ENCODE results near the gene KCNAB2. TPM values are rescaled to one million over a fixed set of nuclear protein-coding genes. Genes with fewer than 3 reads are reported as not detected.
A peak's percentile ranks its signal among the peaks of the same experiment; 100 is the strongest.

KCNAB2 gene
- polyA plus RNA-seq, 1 of the 3 experiments (the other 2 are of a cell fraction), result 7.6 TPM

- no peak for TF ChIP-seq MXI1 (IDR thresholded peaks at IDR 0.05; ENCODE audit: low read depth, low read length)
- TF ChIP-seq, protein P1, sequence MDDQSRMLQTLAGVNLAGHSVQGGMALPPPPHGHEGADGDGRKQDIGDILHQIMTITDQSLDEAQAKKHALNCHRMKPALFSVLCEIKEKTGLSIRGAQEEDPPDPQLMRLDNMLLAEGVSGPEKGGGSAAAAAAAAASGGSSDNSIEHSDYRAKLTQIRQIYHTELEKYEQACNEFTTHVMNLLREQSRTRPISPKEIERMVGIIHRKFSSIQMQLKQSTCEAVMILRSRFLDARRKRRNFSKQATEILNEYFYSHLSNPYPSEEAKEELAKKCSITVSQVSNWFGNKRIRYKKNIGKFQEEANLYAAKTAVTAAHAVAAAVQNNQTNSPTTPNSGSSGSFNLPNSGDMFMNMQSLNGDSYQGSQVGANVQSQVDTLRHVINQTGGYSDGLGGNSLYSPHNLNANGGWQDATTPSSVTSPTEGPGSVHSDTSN (IDR thresholded peaks at IDR 0.05), result no peak
- TF ChIP-seq MEF2A (IDR thresholded peaks at IDR 0.05; ENCODE audit: borderline replicate concordance, low read depth), result no peak
- TF ChIP-seq TAF1 (IDR thresholded peaks at IDR 0.05; ENCODE audit: borderline replicate concordance, low read depth, low read length), result no peak
These were observed 12.6 kb upstream of the KCNAB2 start (continued) for GRCh38 chr1:6033124-6033523.

- no peaks in the 10 kb centered on the region for H3K9me3 ChIP-seq
- H3K27me3 ChIP-seq (ENCODE audit: insufficient read depth), result no peaks in the 10 kb centered on the region
- no peaks in the 10 kb centered on the region for H3K36me3 ChIP-seq (replicated peaks in 1 of 2; ENCODE audit: control insufficient read depth in 1 of 2, insufficient read depth in 2 of 2, low read length in 1 of 2)
- H3K27ac ChIP-seq (ENCODE audit: low read depth in 2 of 2, low read length in 1 of 2), result peak overlapping the region in 1 of 2 experiments; percentile 39; a peak in 1 of 4 replicates
- no peak overlapping the region for H3K9ac ChIP-seq
- 3% methylated on average over 5 of the region's 21 CpGs for WGBS (ENCODE audit: low lambda C conversion rate)
- POLR2A ChIA-PET, result interaction anchor here (0.7 to 1.4 kb wide), 7 partner anchors 9 to 212 kb away, joined by 3 to 6 read pairs (median 3); partner anchors contain the start of gene KCNAB2
- H3K79me2 ChIP-seq (ENCODE audit: insufficient read depth), result no peaks in the 10 kb centered on the region
- TF ChIP-seq RFX5 (IDR thresholded peaks at IDR 0.05; ENCODE audit: low read length) (peak; percentile 87), MAX (IDR thresholded peaks at IDR 0.05; ENCODE audit: low read depth) (peak; percentile 28; the same call in 1 of the 2 replicates), TEAD4 (IDR thresholded peaks at IDR 0.05; ENCODE audit: borderline replicate concordance, insufficient read depth) (no peak), FOXJ3 (CRISPR knock-in tag; IDR thresholded peaks at IDR 0.05) (no peak), FOXM1 (IDR thresholded peaks at IDR 0.05; ENCODE audit: low read depth) (no peak), GABPA (IDR thresholded peaks at IDR 0.05; ENCODE audit: low read depth) (no peak), RCOR1 (IDR thresholded peaks at IDR 0.05; ENCODE audit: low read length) (0 out of 2 replicates have a peak, but pooled peaks have one; percentile 37), ZBTB33 (IDR thresholded peaks at IDR 0.05; ENCODE audit: borderline replicate concordance, low read depth) (no peak), FOSL2 (IDR thresholded peaks at IDR 0.05; ENCODE audit: borderline replicate concordance, low read depth) (no peak), RAD21 (IDR thresholded peaks at IDR 0.05; ENCODE audit: low read length) (peak; percentile 50), POLR2AphosphoS5 (IDR thresholded peaks at IDR 0.05; ENCODE audit: low read depth, low read length) (no peak), TCF12 (IDR thresholded peaks at IDR 0.05) (no peak), MXI1 (IDR thresholded peaks at IDR 0.05; ENCODE audit: low read depth, low read length) (peak; percentile 84), CHD2 (IDR thresholded peaks at IDR 0.05; ENCODE audit: low read length, partially characterized antibody) (no peak), EP300 (IDR thresholded peaks at IDR 0.05; ENCODE audit: borderline replicate concordance in 1 of 2, low read depth in 1 of 2, low read length in 1 of 2) (no peak), CTCF (IDR thresholded peaks at IDR 0.05) (peak; percentile 63), SIN3A (IDR thresholded peaks at IDR 0.05; ENCODE audit: borderline replicate concordance, low read depth, low read length) (no peak)
- TF ChIP-seq, protein P1 (IDR thresholded peaks at IDR 0.05), result no peak
- H3K4me2 ChIP-seq, result peak overlapping the region; percentile 68
- H3K4me3 ChIP-seq (ENCODE audit: low read depth in 2 of 2, low read length in 1 of 2), result peak overlapping the region; percentile 32 to 44
- peak; percentile 91 for DNase-seq
- CTCF ChIA-PET, result interaction anchor here (0.6 to 4.4 kb wide), 42 partner anchors 9 to 404 kb away, joined by 3 to 23 read pairs (median 4); partner anchors contain the start of genes ICMT, KCNAB2 and NPHP4
- H3K4me1 ChIP-seq (ENCODE audit: control insufficient read depth in 1 of 2, insufficient read depth in 2 of 2, low read depth in 1 of 2, low read length in 1 of 2), result peaks cover 5 to 19% of the 10 kb centered on the region in 2 experiments; a peak in 1 of 4 replicates
- no peaks in the 10 kb centered on the region for H4K20me1 ChIP-seq (ENCODE audit: insufficient read depth)
- no peaks in the 10 kb centered on the region for H3F3A ChIP-seq (replicated peaks; ENCODE audit: insufficient read depth)
- no peak overlapping the region for H2AFZ ChIP-seq (ENCODE audit: low read depth)
- H3K9me2 ChIP-seq, result no peaks in the 10 kb centered on the region
These were observed 11.5 kb upstream of the KCNAB2 start for GRCh38 chr1:6033986-6034749.
